Hepatocyte (in vitro differentiated cells): ENCODE measurements around the gene RSPH1. TPM values are rescaled to one million over a fixed set of nuclear protein-coding genes. Genes with fewer than 3 reads are reported as not detected.

Experiments used
- DNase-seq: peaks from one replicate; pipeline ENCODE4 v3.0.0-alpha.2; 2016; ENCODE audit warnings: low spot score
- H2AFZ ChIP-seq: fragments of 200-600 bp; sonication (generic); 2 replicates; pipeline ENCODE4 v1.6.0; 2016; ENCODE audit warnings: antibody characterized with exemption, mild to moderate bottlenecking
- H3K27ac ChIP-seq: fragments of 200-600 bp; sonication (generic); 2 replicates; pipeline ENCODE4 v1.5.1; 2016; ENCODE audit warnings: mild to moderate bottlenecking
- H3K27me3 ChIP-seq: fragments of 200-600 bp; sonication (generic); 2 replicates; pipeline ENCODE4 v1.6.1; 2016
- H3K36me3 ChIP-seq: fragments of 200-600 bp; sonication (generic); replicated peaks from 2 replicates; pipeline ENCODE4 v1.5.1; 2016; ENCODE audit warnings: low read depth; ENCODE audit not compliant: insufficient read depth
- H3K4me1 ChIP-seq: fragments of 200-600 bp; sonication (generic); 2 replicates; pipeline ENCODE4 v1.5.1; 2016; ENCODE audit warnings: mild to moderate bottlenecking, moderate library complexity; ENCODE audit not compliant: insufficient read depth
- H3K4me2 ChIP-seq: fragments of 200-600 bp; sonication (generic); 2 replicates; pipeline ENCODE4 v1.6.0; 2016
- H3K4me3 ChIP-seq: fragments of 200-600 bp; sonication (generic); 2 replicates; pipeline ENCODE4 v1.5.1; 2016; ENCODE audit warnings: mild to moderate bottlenecking
- H3K79me2 ChIP-seq: fragments of 200-600 bp; sonication (generic); 2 replicates; pipeline ENCODE4 v1.6.0; 2017; ENCODE audit warnings: mild to moderate bottlenecking
- H3K9me2 ChIP-seq: fragments of 200-600 bp; sonication (generic); replicated peaks from 2 replicates; pipeline ENCODE4 v1.6.0; 2017; ENCODE audit warnings: mild to moderate bottlenecking; ENCODE audit not compliant: insufficient read depth
- H3K9me3 ChIP-seq: fragments of 200-600 bp; sonication (generic); 2 replicates; pipeline ENCODE4 v1.5.1; 2016; ENCODE audit warnings: low read depth, mild to moderate bottlenecking
- H4K20me1 ChIP-seq: fragments of 200-600 bp; sonication (generic); 2 replicates; pipeline ENCODE4 v1.6.0; 2016; ENCODE audit warnings: mild to moderate bottlenecking; ENCODE audit not compliant: insufficient read depth, poor library complexity, severe bottlenecking
- CTCF ChIP-seq: fragments of 200-600 bp; sonication (generic); IDR thresholded peaks from 2 replicates; pipeline ENCODE4 v1.5.1; 2016; ENCODE audit warnings: antibody characterized with exemption, mild to moderate bottlenecking; ENCODE audit not compliant: poor library complexity
- EZH2 ChIP-seq: fragments of 200-600 bp; sonication (generic); IDR thresholded peaks from 2 replicates; pipeline ENCODE4 v1.6.1; 2016; ENCODE audit warnings: antibody characterized with exemption, mild to moderate bottlenecking, borderline replicate concordance
- EZH2phosphoT487 ChIP-seq: fragments of 200-600 bp; sonication (generic); IDR thresholded peaks from one replicate; pipeline ENCODE4 v1.6.1; 2018; ENCODE audit warnings: antibody characterized with exemption, mild to moderate bottlenecking, low read depth, moderate library complexity; ENCODE audit not compliant: unreplicated experiment, severe bottlenecking
- WGBS: methylation state at CpG from one replicate; pipeline ENCODE4 v1.1.6; 2016; ENCODE audit warnings: low lambda C conversion rate; ENCODE audit errors: missing lambda C conversion rate; 5-methylcytosine and 5-hydroxymethylcytosine counted together
- polyA plus RNA-seq: library from polyadenylated mRNA; unstranded; fragments of >200 nt; fragmentation: Nextera tagmentation; extraction: Ambion mirVana; gene quantifications from 2 replicates; pipeline ENCODE4 v1.2.1, GENCODE V29; 2016
- total RNA-seq: library from RNA; depleted of rRNA; stranded (reverse); fragments of >200 nt; gene quantifications from 2 replicates; pipeline ENCODE4 v1.2.3, GENCODE V29; 2014

Gene RSPH1
- 0.60 and 1.3 TPM in 2 replicates for total RNA-seq
- 1.8 and 3.0 TPM in 2 replicates for polyA plus RNA-seq

- under 1% methylated on average over 33 of the region's 58 CpGs for WGBS
- Histone ChIP-seq H2AFZ (peak within 1 kb of the TSS; percentile 56), H3K4me3 (peak within 1 kb of the TSS; percentile 31), H3K27ac (peak within 1 kb of the TSS; percentile 86), H3K36me3 (no peaks in the 10 kb centered on the region), H3K4me2 (peak within 1 kb of the TSS; percentile 85), H3K79me2 (no peaks in the 10 kb centered on the region), H3K27me3 (no peaks in the 10 kb centered on the region), H3K4me1 (peaks cover 18% of the 10 kb centered on the region), H4K20me1 (no peaks in the 10 kb centered on the region), H3K9me2 (no peaks in the 10 kb centered on the region), H3K9me3 (no peaks in the 10 kb centered on the region)
- peak; percentile 100 for DNase-seq
- TF ChIP-seq EZH2phosphoT487 (no peak), CTCF (no peak), EZH2 (no peak)
Observed at GRCh38 chr21:42496120-42496838, at the start of gene RSPH1. RSPH1 (minus strand) TSS chr21:42496224; CDS start chr21:42496186, 38 bp downstream.

- no peaks in the 10 kb centered on the region for H3K79me2 ChIP-seq
- TF ChIP-seq EZH2 (no peak), CTCF (no peak), EZH2phosphoT487 (no peak)
- H3K27ac ChIP-seq = no peak overlapping the region
- no peak for DNase-seq
- no peaks in the 10 kb centered on the region for H3K4me1 ChIP-seq
- H4K20me1 ChIP-seq = no peaks in the 10 kb centered on the region
- no peaks in the 10 kb centered on the region for H3K9me2 ChIP-seq
- no peak overlapping the region for H2AFZ ChIP-seq
- no peaks in the 10 kb centered on the region for H3K36me3 ChIP-seq
- 91% methylated on average over 8 of the region's 8 CpGs for WGBS
- H3K4me2 ChIP-seq = no peak overlapping the region
- H3K27me3 ChIP-seq = no peaks in the 10 kb centered on the region
- no peak overlapping the region for H3K4me3 ChIP-seq
- no peaks in the 10 kb centered on the region for H3K9me3 ChIP-seq
Observed at GRCh38 chr21:42545745-42546144, 49.7 kb upstream of the RSPH1 start.

DNA sequence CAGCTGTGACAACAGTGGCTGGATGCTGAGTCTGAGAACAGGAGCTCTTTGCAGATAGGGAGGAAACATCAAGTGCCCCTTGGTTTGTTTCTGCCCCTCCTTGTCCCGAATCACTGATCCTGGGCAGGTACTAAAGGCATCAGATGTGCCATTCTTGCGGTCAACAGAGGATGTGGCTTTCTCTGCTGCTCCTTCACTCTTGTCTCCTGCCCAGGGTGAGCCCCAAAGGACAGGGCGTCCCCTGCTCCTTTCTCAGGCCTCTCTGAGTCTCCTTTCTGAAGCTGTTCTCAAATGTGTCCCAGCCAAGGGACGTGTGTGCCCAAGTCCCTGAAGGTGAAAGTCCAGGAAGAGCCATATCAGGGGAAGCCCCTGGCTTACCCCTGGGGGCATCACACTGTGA, 49.3 kb upstream of the RSPH1 start:
- Histone ChIP-seq H3K9me2 (no peaks in the 10 kb centered on the region), H3K36me3 (no peaks in the 10 kb centered on the region), H3K4me1 (no peaks in the 10 kb centered on the region), H3K79me2 (no peaks in the 10 kb centered on the region), H3K4me2 (no peak overlapping the region), H3K27me3 (no peaks in the 10 kb centered on the region), H3K9me3 (no peaks in the 10 kb centered on the region), H3K4me3 (no peak overlapping the region), H2AFZ (no peak overlapping the region), H3K27ac (no peak overlapping the region), H4K20me1 (no peaks in the 10 kb centered on the region)
- DNase-seq = no peak
- 95% methylated on average over 4 of the region's 4 CpGs for WGBS
- TF ChIP-seq EZH2phosphoT487 (no peak), EZH2 (no peak), CTCF (no peak)
